ENCODE measurements around the gene ZNF496. TPM values are rescaled to one million over a fixed set of nuclear protein-coding genes. Genes with fewer than 3 reads are reported as not detected.

Gene ZNF496
- 10 to 100 TPM; 11.0 to 11.6 TPM for total RNA-seq

DNA sequence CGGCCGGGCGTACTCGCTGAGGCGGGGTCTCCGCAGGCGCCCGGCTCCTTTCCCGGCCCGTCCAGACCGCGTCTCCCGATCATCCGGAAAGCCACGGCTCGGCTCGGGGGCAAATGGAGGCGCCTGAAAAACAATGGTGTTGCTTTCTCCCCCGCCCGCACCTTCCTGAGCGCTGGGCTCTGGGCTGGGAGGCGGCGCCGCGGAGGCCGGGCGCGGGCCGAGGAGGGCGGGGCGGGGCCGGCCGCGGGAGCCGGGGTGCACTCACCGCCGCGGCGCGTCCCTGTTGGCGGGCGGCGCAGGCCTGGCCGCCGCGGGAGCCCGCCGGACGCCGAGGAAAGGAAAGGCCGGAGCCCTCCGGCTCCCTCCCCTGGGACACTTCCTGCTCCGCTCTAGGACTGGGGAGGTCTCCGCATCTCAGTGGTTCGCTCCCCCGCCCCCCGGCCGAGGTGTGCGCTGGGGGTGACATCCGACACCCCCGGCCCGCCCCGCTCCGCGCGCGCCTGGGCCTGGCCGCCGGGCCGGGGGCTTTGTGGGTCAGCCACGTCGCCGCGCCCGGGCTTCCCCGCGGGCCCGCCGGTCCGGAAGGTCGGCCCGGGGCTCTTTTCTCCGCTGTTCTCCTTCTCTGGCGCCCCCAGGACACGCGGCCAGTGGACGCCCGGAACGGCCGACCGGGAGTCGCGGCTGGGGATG is at the start of gene ZNF496:
ZNF496 (minus strand) TSS at position 343 of the 690 bp plus-strand sequence. CDS start 2,289 bp downstream, outside the sequence.

DNA sequence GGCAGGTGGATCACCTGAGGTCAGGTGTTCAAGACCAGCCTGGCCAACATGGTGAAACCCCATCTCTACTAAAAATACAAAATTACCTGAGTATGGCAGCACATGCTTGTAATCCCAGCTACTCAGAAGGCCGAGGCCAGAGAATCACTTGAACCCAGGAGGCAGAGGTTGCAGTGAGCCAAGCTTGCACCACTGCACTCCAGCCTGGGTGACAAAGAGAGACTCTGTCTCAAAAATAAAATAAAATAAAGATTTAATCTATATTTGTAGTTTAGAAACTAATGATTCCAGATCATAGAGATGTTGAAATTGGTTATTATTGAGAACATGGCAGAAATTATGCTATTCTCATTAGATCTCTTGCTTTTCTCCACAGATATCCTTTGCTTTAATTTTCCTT is 75.9 kb downstream of the ZNF496 start, which contains the start of gene VN1R5:
VN1R5 (plus strand) TSS at position 301 of the 400 bp plus-strand sequence.

Other genes with a start within 250 kb of the ZNF496 start
- gene ZNF669, start 227.5 kb downstream of the ZNF496 start, total RNA-seq = 10 to 100 TPM; 10.4 to 10.5 TPM
- 10 to 100 TPM; 23.8 to 28.1 TPM for gene ZNF124, start 159.8 kb downstream of the ZNF496 start, total RNA-seq
- not detected for gene VN1R5, start 75.8 kb downstream of the ZNF496 start, total RNA-seq
- 1 to 10 TPM; 4.1 TPM for gene NLRP3, start 84.3 kb upstream of the ZNF496 start, total RNA-seq
- gene OR2B11, start 126.2 kb upstream of the ZNF496 start, total RNA-seq = not detected
- gene OR2C3, start 204.6 kb upstream of the ZNF496 start, total RNA-seq = not detected
- gene GCSAML, start 217.3 kb upstream of the ZNF496 start, total RNA-seq = not detected